Lower lobe of right lung (tissue), 2 donors: ENCODE results near the gene FLT3. TPM values are rescaled to one million over a fixed set of nuclear protein-coding genes. Genes with fewer than 3 reads are reported as not detected.

ENCODE experiments used
- ATAC-seq, 2 donors: fragments of 200-7000 bp; cut with Tn5 transposase; one replicate each; pipeline ENCODE4 v1.9.1; 2020 to 2022; ENCODE audit warnings: mild to moderate bottlenecking in 2 of 2, moderate library complexity in 2 of 2
- DNase-seq: peaks from one replicate; pipeline ENCODE4 v3.0.0-alpha.2; 2020
- H3K27ac ChIP-seq: fragments of 200-600 bp; one replicate; pipeline ENCODE4 v1.8.0; 2022
- H3K27me3 ChIP-seq: fragments of 200-600 bp; one replicate; pipeline ENCODE4 v1.8.0; 2022; ENCODE audit warnings: low read depth
- H3K36me3 ChIP-seq: fragments of 200-600 bp; one replicate; pipeline ENCODE4 v1.8.0; 2022; ENCODE audit warnings: mild to moderate bottlenecking
- H3K4me1 ChIP-seq: fragments of 200-600 bp; one replicate; pipeline ENCODE4 v1.8.0; 2022
- H3K4me3 ChIP-seq: fragments of 200-600 bp; one replicate; pipeline ENCODE4 v1.8.0; 2022; ENCODE audit warnings: mild to moderate bottlenecking
- H3K9me3 ChIP-seq: fragments of 200-600 bp; one replicate; pipeline ENCODE4 v1.8.0; 2022
- intact Hi-C: fragments of 100-400 bp; cut with DNase I; formaldehyde crosslinking; loops from one replicate; pipeline ENCODE4 v1.11.0; 2022
- total RNA-seq: library from RNA; stranded (reverse); fragmentation: NEBNext Ultra II Directional; extraction: Animal tissue kit (Norgen Biotek cat#: 25700); gene quantifications from one replicate; pipeline ENCODE4 v1.2.1, GENCODE V29; 2021
- TF ChIP-seq, protein P1 (sequence below): fragments of 200-600 bp; IDR thresholded peaks from one replicate; pipeline ENCODE4 v1.8.0; 2022; ENCODE audit warnings: antibody characterized with exemption, mild to moderate bottlenecking
- donor health status: DM: no; HTN: yes; CAD: no; lungs with severe emphysema.

FLT3 gene
- total RNA-seq, 1 donor from 2014 or later = 1.6 TPM

DNA sequence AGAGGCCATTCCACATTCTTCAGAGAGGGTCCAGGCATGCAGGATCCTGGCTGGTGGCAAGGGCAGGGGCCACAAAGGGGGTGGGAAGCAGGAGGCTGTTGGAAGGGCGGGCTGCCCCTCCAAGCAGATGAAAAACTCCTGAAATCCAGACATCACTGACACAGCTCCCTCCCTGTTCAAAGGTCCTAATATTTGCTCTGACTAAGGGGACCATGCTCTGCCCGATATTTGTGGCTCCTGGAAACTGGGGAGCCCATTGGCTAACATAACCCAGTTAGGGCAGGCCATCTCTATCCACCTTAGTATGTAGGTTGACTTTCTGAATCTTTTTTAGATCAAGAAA is 127.9 kb downstream of the FLT3 start:
- intact Hi-C loops = no loop called here
- Histone ChIP-seq H3K27ac (no peak overlapping the region), H3K27me3 (peaks cover 100% of the 10 kb centered on the region), H3K4me1 (peaks cover 12% of the 10 kb centered on the region), H3K36me3 (no peaks in the 10 kb centered on the region), H3K9me3 (no peaks in the 10 kb centered on the region), H3K4me3 (no peak overlapping the region)
- ATAC-seq = no peak
- no peak for DNase-seq
- TF ChIP-seq, protein P1, sequence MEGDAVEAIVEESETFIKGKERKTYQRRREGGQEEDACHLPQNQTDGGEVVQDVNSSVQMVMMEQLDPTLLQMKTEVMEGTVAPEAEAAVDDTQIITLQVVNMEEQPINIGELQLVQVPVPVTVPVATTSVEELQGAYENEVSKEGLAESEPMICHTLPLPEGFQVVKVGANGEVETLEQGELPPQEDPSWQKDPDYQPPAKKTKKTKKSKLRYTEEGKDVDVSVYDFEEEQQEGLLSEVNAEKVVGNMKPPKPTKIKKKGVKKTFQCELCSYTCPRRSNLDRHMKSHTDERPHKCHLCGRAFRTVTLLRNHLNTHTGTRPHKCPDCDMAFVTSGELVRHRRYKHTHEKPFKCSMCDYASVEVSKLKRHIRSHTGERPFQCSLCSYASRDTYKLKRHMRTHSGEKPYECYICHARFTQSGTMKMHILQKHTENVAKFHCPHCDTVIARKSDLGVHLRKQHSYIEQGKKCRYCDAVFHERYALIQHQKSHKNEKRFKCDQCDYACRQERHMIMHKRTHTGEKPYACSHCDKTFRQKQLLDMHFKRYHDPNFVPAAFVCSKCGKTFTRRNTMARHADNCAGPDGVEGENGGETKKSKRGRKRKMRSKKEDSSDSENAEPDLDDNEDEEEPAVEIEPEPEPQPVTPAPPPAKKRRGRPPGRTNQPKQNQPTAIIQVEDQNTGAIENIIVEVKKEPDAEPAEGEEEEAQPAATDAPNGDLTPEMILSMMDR = no peak

DNA sequence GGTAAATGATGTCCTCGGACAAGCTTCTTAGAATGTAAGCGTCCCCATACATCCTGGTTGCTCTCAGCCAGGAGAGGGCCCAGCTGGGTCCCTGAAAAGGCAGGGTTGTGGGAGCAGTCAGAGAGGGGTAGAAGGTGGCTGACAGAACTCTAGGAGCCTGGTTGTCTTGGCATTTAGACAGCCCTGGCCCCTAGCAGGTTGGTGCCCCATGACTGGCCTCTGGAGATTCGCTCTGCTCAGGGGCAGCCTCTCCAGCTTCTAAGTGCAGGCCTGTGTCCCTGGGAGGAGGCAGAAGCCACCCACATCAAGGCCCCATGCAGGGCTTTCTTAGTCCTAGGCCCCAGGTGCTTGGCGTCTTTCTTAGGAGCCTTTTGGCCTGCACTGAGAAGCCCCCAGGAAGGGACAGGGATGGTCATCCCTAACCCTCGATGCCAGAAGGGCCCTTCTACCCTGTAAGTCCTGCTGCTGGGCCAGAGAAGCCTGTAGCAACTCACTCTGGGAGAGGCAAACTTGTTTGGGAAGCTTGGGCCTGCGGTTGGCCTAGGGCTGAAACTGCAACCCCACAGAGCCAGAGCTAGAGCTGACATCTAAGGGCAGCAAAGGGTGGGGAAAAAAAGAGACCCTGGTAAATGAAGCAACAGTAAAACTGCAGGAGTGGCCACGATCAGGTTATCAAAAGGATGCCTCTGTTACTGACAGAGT is 128.4 kb downstream of the FLT3 start:
- H3K27ac ChIP-seq = no peak overlapping the region
- no peak overlapping the region for H3K4me3 ChIP-seq
- H3K27me3 ChIP-seq = peaks cover 100% of the 10 kb centered on the region
- peaks cover 13% of the 10 kb centered on the region for H3K4me1 ChIP-seq
- DNase-seq (no peak), ATAC-seq (no peak)
- intact Hi-C loops = no loop called here
- no peaks in the 10 kb centered on the region for H3K9me3 ChIP-seq
- TF ChIP-seq, protein P1 = no peak
- H3K36me3 ChIP-seq = no peaks in the 10 kb centered on the region

DNA sequence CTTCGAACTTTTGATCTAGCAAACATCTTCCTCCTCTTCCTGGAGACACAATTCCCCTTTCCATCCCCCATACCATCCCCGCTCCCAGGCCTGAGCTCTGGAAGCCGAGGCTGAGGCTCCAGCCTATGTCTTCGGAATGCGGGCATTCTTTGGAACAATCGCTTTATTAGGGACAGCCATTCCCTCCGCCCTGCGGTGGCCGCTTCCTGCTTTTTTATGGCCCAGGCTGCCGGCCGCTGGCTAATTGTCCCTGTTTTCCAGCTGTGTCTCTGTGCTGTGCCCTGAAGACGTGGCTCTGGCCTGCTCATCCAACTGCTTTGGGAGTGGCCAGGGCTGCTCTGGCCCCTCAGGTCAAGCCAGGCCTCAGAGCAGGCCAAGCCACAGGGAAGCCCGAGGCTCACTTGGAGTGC is 129.1 kb downstream of the FLT3 start:
- H3K4me3 ChIP-seq = no peak overlapping the region
- H3K9me3 ChIP-seq = no peaks in the 10 kb centered on the region
- intact Hi-C loops = no loop called here
- H3K27me3 ChIP-seq = peaks cover 100% of the 10 kb centered on the region
- peaks cover 20% of the 10 kb centered on the region for H3K4me1 ChIP-seq
- TF ChIP-seq, protein P1 = no peak
- no peak for ATAC-seq
- H3K27ac ChIP-seq = no peak overlapping the region
- H3K36me3 ChIP-seq = no peaks in the 10 kb centered on the region
- no peak for DNase-seq

DNA sequence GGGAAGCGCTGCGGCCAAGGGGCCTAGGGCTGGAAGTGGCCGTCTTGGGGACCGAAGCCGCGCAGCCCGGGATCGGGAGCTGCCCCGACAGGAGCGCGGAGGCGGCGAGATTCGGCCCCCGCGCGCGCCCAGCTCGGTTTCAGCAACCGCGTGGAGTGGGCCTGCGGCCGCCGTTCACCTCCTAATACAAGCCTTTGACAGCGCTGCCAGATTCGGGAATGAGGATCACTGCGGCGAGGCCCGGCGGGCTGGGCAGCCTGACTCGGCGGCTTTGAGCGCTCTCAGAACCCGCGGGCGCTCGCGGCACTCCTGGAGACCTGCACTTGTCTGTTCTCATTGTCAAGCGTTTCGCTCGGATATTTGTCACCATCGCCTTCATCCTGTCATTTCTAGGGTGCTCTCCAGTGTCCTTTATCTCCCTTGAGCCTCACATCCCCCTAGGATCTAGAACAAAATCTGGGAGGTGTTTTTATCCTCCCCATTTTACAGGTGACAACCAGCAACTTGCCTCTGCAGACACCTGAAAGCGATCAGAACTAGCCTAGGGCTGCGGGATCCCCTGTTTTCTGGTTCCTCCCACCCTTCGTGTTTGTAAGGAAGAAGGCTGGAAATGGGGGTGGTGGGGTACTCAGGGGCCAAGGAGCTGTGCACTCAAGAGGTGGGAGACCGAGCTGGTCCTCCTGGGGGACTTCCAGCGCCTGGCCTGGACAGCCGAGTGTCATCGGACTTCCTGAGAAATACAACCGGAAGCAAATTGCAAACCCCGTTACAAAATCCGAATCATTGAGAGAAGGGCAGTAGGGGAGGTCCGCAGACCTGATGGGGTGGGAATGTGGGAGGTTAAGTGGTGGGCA is 129.8 kb downstream of the FLT3 start:
- Histone ChIP-seq H3K36me3 (no peaks in the 10 kb centered on the region), H3K9me3 (no peaks in the 10 kb centered on the region), H3K4me1 (peaks cover 22% of the 10 kb centered on the region), H3K27me3 (peaks cover 100% of the 10 kb centered on the region), H3K27ac (no peak overlapping the region), H3K4me3 (no peak overlapping the region)
- TF ChIP-seq, protein P1 = no peak
- DNase-seq = no peak
- intact Hi-C loops = no loop called here
- ATAC-seq = no peak

DNA sequence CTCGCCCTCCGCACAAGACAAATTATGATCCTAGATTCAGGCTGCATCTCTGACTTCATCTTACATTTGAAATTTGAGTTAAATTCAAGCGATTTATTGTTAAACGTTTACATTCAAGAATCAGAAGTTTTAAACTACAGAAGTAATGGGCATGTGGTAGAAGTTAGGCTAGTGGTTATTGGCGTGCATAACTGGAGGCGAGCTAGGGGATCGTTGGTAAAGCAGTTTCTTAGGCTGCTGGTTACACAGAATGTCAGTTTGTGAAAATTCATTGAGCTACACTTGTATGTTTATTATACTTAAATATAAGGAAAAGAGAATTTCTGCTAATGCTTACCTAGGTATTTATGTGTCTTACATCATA is 130.5 kb downstream of the FLT3 start:
- intact Hi-C loops = no loop called here
- Histone ChIP-seq H3K27ac (no peak overlapping the region), H3K4me3 (no peak overlapping the region), H3K4me1 (peaks cover 22% of the 10 kb centered on the region), H3K27me3 (peaks cover 100% of the 10 kb centered on the region), H3K36me3 (no peaks in the 10 kb centered on the region), H3K9me3 (no peaks in the 10 kb centered on the region)
- TF ChIP-seq, protein P1 = no peak
- DNase-seq (no peak), ATAC-seq (no peak)
